Suppressor macrophage treated with lipopolysaccharide for 4 hours (primary cell): ENCODE measurements around the gene RELT.
A peak's percentile ranks its signal among the peaks of the same experiment; 100 is the strongest.

ENCODE experiments used
- DNase-seq: peaks from one replicate; pipeline ENCODE4 v3.0.0-alpha.2; 2020

The RELT gene

GRCh38 chr11:73392108-73393010 lies 16.2 kb downstream of the RELT start:
- DNase-seq: no peak

GRCh38 chr11:73393011-73393380 lies 16.8 kb downstream of the RELT start:
- no peak for DNase-seq

- peak; percentile 82 for DNase-seq
Measured at GRCh38 chr11:73393479-73394415, 17.5 kb downstream of the RELT start.

- DNase-seq: no peak
Measured at GRCh38 chr11:73394416-73395296, 18.5 kb downstream of the RELT start.

GRCh38 chr11:73395297-73396208 lies 19.4 kb downstream of the RELT start:
- no peak for DNase-seq

- no peak for DNase-seq
Measured at GRCh38 chr11:73396251-73396930, 20.2 kb downstream of the RELT start.

GRCh38 chr11:73396985-73397384 lies 20.8 kb downstream of the RELT start:
- no peak for DNase-seq

- DNase-seq: no peak
Measured at GRCh38 chr11:73397468-73398131, 21.4 kb downstream of the RELT start.

GRCh38 chr11:73398132-73398526 lies 21.9 kb downstream of the RELT start:
- no peak for DNase-seq

- no peak for DNase-seq
Measured at GRCh38 chr11:73398721-73399120, 22.5 kb downstream of the RELT start.

GRCh38 chr11:73399159-73399590 lies 23.0 kb downstream of the RELT start:
- no peak for DNase-seq

- no peak for DNase-seq
Measured at GRCh38 chr11:73399636-73400035, 23.4 kb downstream of the RELT start.

GRCh38 chr11:73400293-73400692 lies 24.1 kb downstream of the RELT start:
- DNase-seq: no peak

GRCh38 chr11:73401217-73401923 lies 25.2 kb downstream of the RELT start:
- DNase-seq: no peak

- DNase-seq: no peak
Measured at GRCh38 chr11:73401924-73402833, 26.0 kb downstream of the RELT start.

- no peak for DNase-seq
Measured at GRCh38 chr11:73402834-73403185, 26.6 kb downstream of the RELT start.

- DNase-seq: no peak
Measured at GRCh38 chr11:73403541-73403940, 27.3 kb downstream of the RELT start.

- DNase-seq: peak; percentile 88
Measured at GRCh38 chr11:73404048-73404447, 27.8 kb downstream of the RELT start.
